Suprapubic skin (tissue), 4 donors: Measurements from ENCODE around the gene CHD9. TPM values are rescaled to one million over a fixed set of nuclear protein-coding genes. Genes with fewer than 3 reads are reported as not detected.
A peak's percentile ranks its signal among the peaks of the same experiment; 100 is the strongest.

Experiments
- DNase-seq, 2 donors: peaks; one replicate each; pipeline ENCODE4 v3.0.0-alpha.2; 2019; ENCODE audit warnings: low spot score in 2 of 2
- H3K27ac ChIP-seq: fragments of 200-600 bp; sonication (generic); one replicate; pipeline ENCODE4 v1.5.1; 2019
- H3K27me3 ChIP-seq: fragments of 200-600 bp; sonication (generic); one replicate; pipeline ENCODE4 v1.5.1; 2019
- H3K36me3 ChIP-seq: fragments of 200-600 bp; sonication (generic); one replicate; pipeline ENCODE4 v1.5.1; 2019
- H3K4me1 ChIP-seq: fragments of 200-600 bp; sonication (generic); one replicate; pipeline ENCODE4 v1.5.1; 2019
- H3K4me3 ChIP-seq: fragments of 200-600 bp; sonication (generic); one replicate; pipeline ENCODE4 v1.5.1; 2019; ENCODE audit warnings: mild to moderate bottlenecking
- H3K9me3 ChIP-seq: fragments of 200-600 bp; sonication (generic); one replicate; pipeline ENCODE4 v1.5.1; 2019
- CTCF ChIP-seq, 2 donors: fragments of 200-600 bp in 1 of 2; fragments of 450-650 bp in 1 of 2; sonication (generic) in 1 of 2; IDR thresholded peaks; one replicate each; pipeline ENCODE4 v1.5.1; 2016 to 2019; ENCODE audit warnings: antibody characterized with exemption in 2 of 2, mild to moderate bottlenecking in 1 of 2, moderate library complexity in 1 of 2
- EP300 ChIP-seq: sonication (generic); formaldehyde crosslinking; IDR thresholded peaks from one replicate; pipeline ENCODE4 v1.6.1; 2017; ENCODE audit warnings: antibody characterized with exemption
- POLR2A ChIP-seq, 2 donors: fragments of 450-650 bp; IDR thresholded peaks; one replicate each; pipeline ENCODE4 v1.6.1; 2017; ENCODE audit warnings: antibody characterized with exemption in 2 of 2, mild to moderate bottlenecking in 2 of 2, moderate library complexity in 2 of 2
- POLR2AphosphoS5 ChIP-seq, 3 donors: sonication (generic); formaldehyde crosslinking; IDR thresholded peaks; one replicate each; pipeline ENCODE4 v1.6.1; 2017; ENCODE audit warnings: antibody characterized with exemption in 3 of 3
- WGBS: methylation state at CpG from one replicate; pipeline ENCODE4 v1.1.5; 2018; 5-methylcytosine and 5-hydroxymethylcytosine counted together
- total RNA-seq, 4 donors: library from RNA; depleted of rRNA; stranded (reverse); fragments of >200 nt; gene quantifications; one replicate each; pipeline ENCODE4 v1.1.0, GENCODE V29; 2016

The CHD9 gene
- total RNA-seq, 4 donors from 2014 or later: 56.6 to 129 (median 70.4) TPM

DNA sequence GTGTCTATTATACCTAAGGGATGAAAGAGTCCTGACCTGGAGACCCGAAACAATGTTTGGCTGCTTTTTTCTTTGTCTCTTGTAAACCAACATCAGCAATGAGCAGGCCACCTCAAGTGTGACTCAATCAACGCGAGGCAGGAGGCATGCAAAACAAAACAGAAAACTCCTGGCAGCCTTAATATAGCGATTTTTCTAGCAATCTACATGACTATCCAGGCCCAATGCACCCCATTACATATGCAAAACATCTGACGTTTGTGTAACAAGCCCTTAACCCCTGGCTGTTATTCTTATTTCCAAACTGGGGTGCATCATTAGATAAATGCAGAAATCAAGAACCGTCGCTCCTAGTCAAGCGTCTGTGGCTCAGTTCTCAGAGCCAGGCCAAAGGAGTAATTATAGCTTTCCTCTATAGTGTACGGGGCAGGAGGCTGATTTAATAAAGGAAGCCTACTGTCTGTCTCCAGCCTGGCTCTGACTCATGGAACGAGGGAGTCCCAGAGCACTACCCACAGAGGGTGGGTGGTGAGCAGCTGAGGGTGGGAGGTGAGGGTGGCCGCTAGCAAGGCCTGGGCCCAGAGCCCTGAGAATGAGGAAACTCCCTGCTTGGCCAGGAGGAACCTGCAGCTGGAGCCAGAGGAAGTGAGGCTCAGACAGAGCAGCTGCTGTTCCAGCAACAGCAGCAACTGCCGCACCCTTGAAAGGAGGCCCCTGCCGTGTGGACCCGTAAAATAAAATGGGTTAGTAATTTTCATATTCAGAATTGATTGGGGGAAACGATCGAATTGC lies 43.9 kb downstream of the CHD9 start:
- H3K4me1 ChIP-seq: peaks cover 54% of the 10 kb centered on the region
- 8% methylated on average over 16 of the region's 16 CpGs for WGBS

DNA sequence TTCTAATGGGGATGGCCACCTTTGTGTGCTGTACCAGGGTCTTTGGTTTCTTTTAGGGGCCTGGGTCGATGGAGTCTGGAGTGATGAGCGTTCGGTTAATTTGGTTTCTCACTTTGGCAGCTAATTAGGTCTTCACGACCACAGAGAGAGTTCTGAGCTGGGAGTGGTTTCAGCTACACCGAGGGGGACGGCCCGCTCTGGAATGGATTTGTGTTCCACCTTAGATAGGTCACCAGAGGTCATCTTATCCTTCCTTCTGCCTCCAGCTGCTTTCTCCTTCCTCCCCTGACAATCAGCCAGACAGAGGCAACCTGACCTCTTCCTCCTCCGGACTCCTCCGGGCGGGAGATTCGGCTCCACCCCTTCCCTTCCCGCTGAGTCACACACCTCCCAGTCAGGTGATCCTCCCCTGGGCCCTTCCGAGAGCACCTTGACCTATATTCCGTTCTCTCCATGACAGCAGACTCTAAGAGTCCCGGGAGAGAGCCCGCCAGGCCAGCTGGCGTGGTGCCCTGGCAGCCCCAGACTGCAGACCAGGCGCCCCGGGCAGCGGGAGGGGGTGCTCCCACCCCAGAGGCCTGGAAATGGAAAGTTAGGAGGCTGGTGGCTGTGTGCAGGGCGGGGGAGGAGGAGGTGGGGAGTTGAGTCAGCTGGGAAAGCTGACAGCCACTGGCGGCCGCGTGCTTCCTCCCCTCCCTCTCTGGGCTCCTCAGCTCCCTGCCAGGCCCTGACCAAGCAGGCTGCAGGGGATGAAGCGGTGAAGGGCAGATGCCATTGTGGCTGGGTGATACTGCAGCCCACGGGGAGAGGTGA lies 44.7 kb downstream of the CHD9 start:
- 3% methylated on average over 20 of the region's 26 CpGs for WGBS
- peak in 2 of 3 donors; percentile 50 to 55 for TF ChIP-seq POLR2AphosphoS5 (IDR thresholded peaks at IDR 0.05)
- no peak for TF ChIP-seq CTCF (IDR thresholded peaks at IDR 0.05)

More for the DNA sequence above, 43.9 kb downstream of the CHD9 start:
- TF ChIP-seq POLR2A (IDR thresholded peaks at IDR 0.05) (no peak), POLR2AphosphoS5 (IDR thresholded peaks at IDR 0.05) (peak in 1 of 3 donors; percentile 68)
- Histone ChIP-seq H3K36me3 (no peaks in the 10 kb centered on the region), H3K27me3 (no peaks in the 10 kb centered on the region), H3K9me3 (no peaks in the 10 kb centered on the region), H3K27ac (peak overlapping the region; percentile 90), H3K4me3 (peak overlapping the region; percentile 55)
- peak; percentile 89 to 93 for DNase-seq

DNA sequence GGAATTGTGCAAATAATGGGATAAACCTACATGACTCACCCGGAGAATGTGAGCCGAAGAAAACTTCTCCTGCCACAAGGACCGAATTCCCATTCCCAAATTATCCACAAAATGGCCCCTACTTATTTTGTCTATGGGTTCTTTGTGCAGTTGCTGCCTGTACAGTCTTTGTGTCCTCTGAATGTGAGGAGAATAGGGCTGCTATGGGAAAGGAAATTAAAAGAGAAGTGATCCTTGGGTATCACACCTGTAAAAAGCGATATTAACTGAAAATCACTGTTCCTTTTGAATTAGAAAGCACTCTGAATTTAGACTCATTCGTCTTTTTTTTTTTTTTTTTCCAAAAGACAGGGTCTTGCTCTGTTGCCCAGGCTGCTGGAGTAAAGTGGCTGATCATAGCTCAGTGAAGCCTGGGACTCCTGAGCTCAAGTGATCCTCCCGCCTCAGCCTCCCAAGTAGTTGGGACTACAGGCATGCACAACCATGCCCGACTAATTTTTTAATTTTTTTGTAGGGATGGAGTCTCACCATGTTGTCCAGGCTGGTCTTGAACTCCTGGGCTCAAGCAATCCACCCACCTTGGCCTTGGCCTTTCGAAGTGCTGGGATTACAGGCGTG lies 45.4 kb downstream of the CHD9 start:
- 55% methylated on average over 9 of the region's 9 CpGs for WGBS
- H3K27me3 ChIP-seq: no peaks in the 10 kb centered on the region
- peak overlapping the region; percentile 90 for H3K27ac ChIP-seq
- peak overlapping the region; percentile 55 for H3K4me3 ChIP-seq
- H3K36me3 ChIP-seq: no peaks in the 10 kb centered on the region
- TF ChIP-seq CTCF (IDR thresholded peaks at IDR 0.05) (no peak), EP300 (no peak), POLR2A (IDR thresholded peaks at IDR 0.05) (no peak), POLR2AphosphoS5 (IDR thresholded peaks at IDR 0.05) (no peak)
- no peaks in the 10 kb centered on the region for H3K9me3 ChIP-seq
- no peak for DNase-seq
- peaks cover 44% of the 10 kb centered on the region for H3K4me1 ChIP-seq

More for the DNA sequence above, 44.7 kb downstream of the CHD9 start:
- Histone ChIP-seq H3K36me3 (no peaks in the 10 kb centered on the region), H3K27ac (peak overlapping the region; percentile 90), H3K4me3 (peak overlapping the region; percentile 55), H3K27me3 (no peaks in the 10 kb centered on the region), H3K4me1 (peaks cover 51% of the 10 kb centered on the region), H3K9me3 (no peaks in the 10 kb centered on the region)
- peak; percentile 91 to 94 for DNase-seq

DNA sequence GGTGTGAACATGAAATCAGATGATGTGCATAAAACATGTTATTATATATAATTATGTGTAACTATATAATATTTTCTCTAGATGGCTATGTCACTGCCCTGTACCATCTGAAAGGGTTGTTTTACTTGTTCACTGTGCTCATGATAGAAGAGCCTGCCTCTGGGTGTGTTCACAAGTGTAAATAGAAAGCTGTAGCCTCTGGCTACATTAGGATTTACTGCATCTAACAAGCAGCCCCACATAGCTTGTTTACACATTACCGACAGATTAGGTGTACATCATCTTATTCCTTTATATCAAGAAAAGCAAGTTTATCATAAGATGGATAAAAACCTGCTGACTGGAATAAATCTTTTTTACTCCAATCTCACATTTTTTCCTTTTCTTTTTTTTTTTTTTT lies 46.1 kb downstream of the CHD9 start:
- 71% methylated on average over 1 of the region's 1 CpG for WGBS
- Histone ChIP-seq H3K9me3 (no peaks in the 10 kb centered on the region), H3K36me3 (no peaks in the 10 kb centered on the region), H3K27me3 (no peaks in the 10 kb centered on the region), H3K27ac (peak overlapping the region; percentile 90), H3K4me3 (no peak overlapping the region), H3K4me1 (peaks cover 44% of the 10 kb centered on the region)
- no peak for TF ChIP-seq POLR2AphosphoS5 (IDR thresholded peaks at IDR 0.05)
- TF ChIP-seq POLR2A (IDR thresholded peaks at IDR 0.05): no peak
- no peak for TF ChIP-seq EP300
- TF ChIP-seq CTCF (IDR thresholded peaks at IDR 0.05): no peak
- no peak for DNase-seq

GRCh38 chr16:53103811-53104210 lies 49.0 kb downstream of the CHD9 start:
- H3K36me3 ChIP-seq: no peaks in the 10 kb centered on the region
- H3K9me3 ChIP-seq: no peaks in the 10 kb centered on the region
- no peak overlapping the region for H3K4me3 ChIP-seq
- TF ChIP-seq POLR2A (IDR thresholded peaks at IDR 0.05) (no peak), EP300 (no peak), CTCF (IDR thresholded peaks at IDR 0.05) (no peak), POLR2AphosphoS5 (IDR thresholded peaks at IDR 0.05) (no peak)
- H3K27me3 ChIP-seq: no peaks in the 10 kb centered on the region
- H3K27ac ChIP-seq: no peak overlapping the region
- DNase-seq: no peak
- peaks cover 32% of the 10 kb centered on the region for H3K4me1 ChIP-seq
- 64% methylated on average over 4 of the region's 4 CpGs for WGBS
